Activated CD8-positive, alpha-beta T cell treated with anti-CD3 and anti-CD28 coated beads for 36 hours (primary cell): ENCODE measurements around the gene MEX3A. TPM values are rescaled to one million over a fixed set of nuclear protein-coding genes. Genes with fewer than 3 reads are reported as not detected.
A peak's percentile ranks its signal among the peaks of the same experiment; 100 is the strongest.
"Not testable (repeated sequence)": the region's sequence is repeated elsewhere in the genome, so short reads cannot be mapped to it uniquely, and the experiment has no call there.

Experiments used
- ATAC-seq: fragments of 200-7000 bp; cut with Tn5 transposase; one replicate; pipeline ENCODE4 v1.10.0; 2021; ENCODE audit warnings: mild to moderate bottlenecking, moderate library complexity
- CTCF ChIA-PET: fragments of 350-600 bp; sonication (Branson Sonifier 250); formaldehyde crosslinking; loops from one replicate; lab custom pipeline; 2021; ENCODE audit warnings: antibody characterized with exemption; lab: Charles Lee
- POLR2A ChIA-PET: fragments of 350-600 bp; sonication (Branson Sonifier 250); formaldehyde crosslinking; loops from one replicate; lab custom pipeline; 2021; ENCODE audit warnings: antibody characterized with exemption; lab: Charles Lee
- DNase-seq: peaks from one replicate; pipeline ENCODE4 v3.0.0-alpha.2; 2020
- H3K27ac Mint-ChIP-seq: one replicate; pipeline ENCODE4 v1.8.0; 2021; ENCODE audit warnings: mild to moderate bottlenecking, mixed read lengths
- H3K27me3 Mint-ChIP-seq: one replicate; pipeline ENCODE4 v1.8.0; 2021; ENCODE audit warnings: mixed read lengths
- H3K36me3 Mint-ChIP-seq: one replicate; pipeline ENCODE4 v1.8.0; 2021; ENCODE audit warnings: low read depth, mixed read lengths
- H3K4me1 Mint-ChIP-seq: one replicate; pipeline ENCODE4 v1.8.0; 2021; ENCODE audit warnings: low read depth, mixed read lengths
- H3K4me3 Mint-ChIP-seq: one replicate; pipeline ENCODE4 v1.8.0; 2021; ENCODE audit warnings: mild to moderate bottlenecking, moderate library complexity, mixed read lengths
- H3K9me3 Mint-ChIP-seq: one replicate; pipeline ENCODE4 v1.8.0; 2021; ENCODE audit warnings: mixed read lengths
- intact Hi-C: fragments of 100-400 bp; cut with micrococcal nuclease; formaldehyde crosslinking; loops from one replicate; pipeline ENCODE4 v1.10.0; 2022
- total RNA-seq, 2 experiments: library from RNA; stranded (reverse); gene quantifications; one replicate each; pipeline ENCODE4 v1.2.3, GENCODE V29; 2021
- TF ChIP-seq, protein P1 (sequence below): fragments of 200-600 bp; IDR thresholded peaks from one replicate; pipeline ENCODE4 v1.8.0; 2022; ENCODE audit warnings: antibody characterized with exemption, mild to moderate bottlenecking

The MEX3A gene
- total RNA-seq, 2 experiments from 2014 or later: 0.45 to 0.83 TPM

DNA sequence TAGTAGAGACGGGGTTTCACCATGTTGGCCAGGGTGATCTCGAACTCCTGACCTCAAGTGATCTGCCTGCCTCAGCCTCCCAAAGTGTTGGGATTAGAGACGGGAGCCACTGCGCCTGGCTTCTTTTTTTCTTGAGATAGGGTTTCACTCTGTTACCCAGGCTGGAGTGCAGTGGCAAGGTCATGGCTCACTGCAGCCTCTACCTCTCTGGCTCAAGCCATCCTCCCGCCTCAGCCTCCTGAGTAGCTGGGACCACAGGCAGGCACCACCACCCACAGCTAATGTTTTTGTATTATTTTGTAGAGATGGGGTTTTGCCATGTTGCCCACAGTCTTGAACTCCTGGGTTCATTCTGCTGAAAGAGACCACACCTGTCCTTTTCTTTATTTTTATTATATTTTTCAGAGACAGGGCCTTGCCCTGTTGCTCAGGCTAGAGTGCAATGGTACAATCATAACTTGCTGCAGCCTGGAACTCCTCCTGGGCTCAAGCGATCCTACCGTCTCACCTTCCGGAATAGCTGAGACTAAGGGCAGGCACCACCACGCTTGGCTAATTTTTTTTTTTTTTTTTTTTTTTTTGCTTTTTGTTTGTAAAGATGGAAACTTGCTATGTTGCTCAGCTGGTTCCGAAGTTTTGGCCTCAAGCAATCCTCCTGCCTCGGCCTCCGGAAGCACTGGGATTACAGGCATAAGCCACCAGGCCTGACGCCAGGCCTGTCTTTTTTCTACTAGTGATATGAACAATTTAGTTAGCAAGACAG lies 35.3 kb upstream of the MEX3A start:
- ChIA-PET CTCF (interaction anchor here (1.2 to 14.1 kb wide), 4 partner anchors 10 to 24 kb away, joined by 3 to 164 read pairs (median 53); no protein-coding TSS in a partner anchor), POLR2A (interaction anchor here (0.9 to 10.2 kb wide), 5 partner anchors 11 to 80 kb away, joined by 3 to 94 read pairs (median 30); no protein-coding TSS in a partner anchor)
- H3K36me3 Mint-ChIP-seq: peaks cover 9% of the 10 kb centered on the region
- H3K4me3 Mint-ChIP-seq: no peak overlapping the region
- no peak overlapping the region for H3K27ac Mint-ChIP-seq
- ATAC-seq (no peak), DNase-seq (no peak)
- intact Hi-C loops: no loop called here
- TF ChIP-seq, protein P1, sequence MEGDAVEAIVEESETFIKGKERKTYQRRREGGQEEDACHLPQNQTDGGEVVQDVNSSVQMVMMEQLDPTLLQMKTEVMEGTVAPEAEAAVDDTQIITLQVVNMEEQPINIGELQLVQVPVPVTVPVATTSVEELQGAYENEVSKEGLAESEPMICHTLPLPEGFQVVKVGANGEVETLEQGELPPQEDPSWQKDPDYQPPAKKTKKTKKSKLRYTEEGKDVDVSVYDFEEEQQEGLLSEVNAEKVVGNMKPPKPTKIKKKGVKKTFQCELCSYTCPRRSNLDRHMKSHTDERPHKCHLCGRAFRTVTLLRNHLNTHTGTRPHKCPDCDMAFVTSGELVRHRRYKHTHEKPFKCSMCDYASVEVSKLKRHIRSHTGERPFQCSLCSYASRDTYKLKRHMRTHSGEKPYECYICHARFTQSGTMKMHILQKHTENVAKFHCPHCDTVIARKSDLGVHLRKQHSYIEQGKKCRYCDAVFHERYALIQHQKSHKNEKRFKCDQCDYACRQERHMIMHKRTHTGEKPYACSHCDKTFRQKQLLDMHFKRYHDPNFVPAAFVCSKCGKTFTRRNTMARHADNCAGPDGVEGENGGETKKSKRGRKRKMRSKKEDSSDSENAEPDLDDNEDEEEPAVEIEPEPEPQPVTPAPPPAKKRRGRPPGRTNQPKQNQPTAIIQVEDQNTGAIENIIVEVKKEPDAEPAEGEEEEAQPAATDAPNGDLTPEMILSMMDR: no peak
- no peaks in the 10 kb centered on the region for H3K9me3 Mint-ChIP-seq
- H3K4me1 Mint-ChIP-seq: peaks cover 44% of the 10 kb centered on the region
- H3K27me3 Mint-ChIP-seq: peaks cover 5% of the 10 kb centered on the region

DNA sequence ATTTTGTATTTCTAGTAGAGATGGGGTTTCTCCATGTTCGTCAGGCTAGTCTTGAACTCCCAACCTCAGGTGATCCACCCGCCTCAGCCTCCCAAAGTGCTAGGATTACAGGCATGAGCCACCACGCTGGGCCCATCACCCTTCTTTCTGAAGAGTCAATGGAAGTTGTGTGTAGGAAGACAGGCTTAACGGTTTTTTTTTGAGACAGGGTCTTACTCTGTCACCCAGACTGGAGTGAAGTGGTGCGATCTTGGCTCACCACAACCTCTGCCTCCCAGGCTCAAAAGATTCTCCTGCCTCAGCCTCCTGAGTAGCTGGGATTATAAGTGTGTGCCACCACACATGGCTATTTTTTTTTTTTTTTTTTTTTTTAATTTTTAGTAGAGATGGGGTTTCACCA lies 34.5 kb upstream of the MEX3A start:
- intact Hi-C loops, H3K27ac Mint-ChIP-seq, ATAC-seq, DNase-seq, H3K36me3 Mint-ChIP-seq, H3K27me3 Mint-ChIP-seq, H3K9me3 Mint-ChIP-seq: not testable (repeated sequence)
- H3K4me3 Mint-ChIP-seq: peak overlapping the region; percentile 85
- H3K4me1 Mint-ChIP-seq: peaks cover 44% of the 10 kb centered on the region
- POLR2A ChIA-PET: interaction anchor here (1.0 to 10.2 kb wide), 4 partner anchors 10 to 80 kb away, joined by 3 to 94 read pairs (median 38); no protein-coding TSS in a partner anchor
- CTCF ChIA-PET: interaction anchor here (1.2 to 14.1 kb wide), 4 partner anchors 9 to 23 kb away, joined by 3 to 164 read pairs (median 53); no protein-coding TSS in a partner anchor

- DNase-seq (no peak), ATAC-seq (no peak)
- Mint-ChIP-seq H3K4me3 (peak overlapping the region; percentile 85), H3K36me3 (peaks cover 7% of the 10 kb centered on the region), H3K9me3 (no peaks in the 10 kb centered on the region), H3K4me1 (peaks cover 44% of the 10 kb centered on the region), H3K27me3 (peaks cover 7% of the 10 kb centered on the region), H3K27ac (peak overlapping the region; percentile 61)
- intact Hi-C loops: no loop called here
- TF ChIP-seq, protein P1: no peak
- CTCF ChIA-PET: interaction anchor here (0.6 to 14.1 kb wide), 5 partner anchors 10 to 109 kb away, joined by 3 to 164 read pairs (median 8); no protein-coding TSS in a partner anchor
- POLR2A ChIA-PET: interaction anchor here (0.8 to 10.2 kb wide), 9 partner anchors 8 to 138 kb away, joined by 3 to 94 read pairs (median 4); partner anchors contain the start of gene ARHGEF2
Measured at GRCh38 chr1:156115514-156116374, 33.5 kb upstream of the MEX3A start.

GRCh38 chr1:156114919-156115513 lies 32.8 kb upstream of the MEX3A start:
- CTCF ChIA-PET: interaction anchor here (0.6 to 14.1 kb wide), 6 partner anchors 9 to 110 kb away, joined by 3 to 164 read pairs (median 6); no protein-coding TSS in a partner anchor
- peak overlapping the region; percentile 85 for H3K4me3 Mint-ChIP-seq
- H3K9me3 Mint-ChIP-seq: no peaks in the 10 kb centered on the region
- DNase-seq (peak; percentile 37), ATAC-seq (no peak)
- POLR2A ChIA-PET: interaction anchor here (0.6 to 10.2 kb wide), 12 partner anchors 8 to 137 kb away, joined by 3 to 94 read pairs (median 4); partner anchors contain the start of gene ARHGEF2
- H3K4me1 Mint-ChIP-seq: peaks cover 43% of the 10 kb centered on the region
- intact Hi-C loops: no loop called here
- H3K36me3 Mint-ChIP-seq: peaks cover 4% of the 10 kb centered on the region
- H3K27ac Mint-ChIP-seq: peak overlapping the region; percentile 61
- H3K27me3 Mint-ChIP-seq: peaks cover 8% of the 10 kb centered on the region
- TF ChIP-seq, protein P1: no peak
